PC-9 (cell line): ENCODE data around the gene BRPF1.

Source experiments
- CTCF ChIP-seq: fragments of 200-600 bp; sonication (generic); conservative IDR thresholded peaks from 2 replicates; pipeline ENCODE4 v1.6.1; 2017; ENCODE audit warnings: mixed run types, antibody characterized with exemption, mild to moderate bottlenecking, moderate library complexity
- EZH2 ChIP-seq: fragments of 200-600 bp; sonication (generic); IDR thresholded peaks from 2 replicates; pipeline ENCODE4 v1.8.0; 2017; ENCODE audit warnings: antibody characterized with exemption, low read depth

- no peak for TF ChIP-seq CTCF
- no peak for TF ChIP-seq EZH2
These were observed 44.0 kb upstream of the BRPF1 start for GRCh38 chr3:9687514-9687913.
